Airway epithelial cell (primary cell): ENCODE data around the gene KRTAP4-8. TPM values are rescaled to one million over a fixed set of nuclear protein-coding genes. Genes with fewer than 3 reads are reported as not detected.

Source experiments
- total RNA-seq: library from RNA; depleted of rRNA; stranded (reverse); fragments of >200 nt; gene quantifications from 2 replicates; pipeline ENCODE4 v1.2.3, GENCODE V29; 2015

The KRTAP4-8 gene
- not detected in 2 replicates for total RNA-seq

DNA sequence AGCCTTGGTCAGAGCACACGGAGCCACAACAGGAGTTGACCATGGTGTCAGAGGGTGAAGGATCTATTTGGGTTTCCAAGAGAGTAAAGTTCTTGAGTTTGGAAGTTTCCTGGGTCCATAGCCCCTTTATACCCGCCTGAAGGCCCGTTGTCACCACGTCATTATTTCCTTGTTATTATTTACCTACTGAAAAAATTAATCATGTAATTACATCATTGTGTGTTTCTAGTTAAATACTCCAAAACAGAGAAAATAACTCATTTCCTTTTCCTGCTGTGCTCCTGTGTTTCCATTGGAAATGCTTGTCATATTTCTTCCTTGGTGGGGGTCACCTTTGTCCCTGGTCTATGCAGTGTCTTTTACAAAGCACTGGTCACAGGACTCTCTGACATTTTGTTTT, at the start of gene KRTAP4-8:
TSS of gene KRTAP4-8 (minus strand) at position 101 of the 400 bp plus-strand sequence. CDS start at position 43, 58 bp downstream.

GRCh38 chr17:41140360-41141131, 42.6 kb upstream of the KRTAP4-8 start, which contains the start of gene KRTAP4-6:
Gene KRTAP4-6, minus strand, starts transcription at chr17:41140544. Its CDS starts 57 bp downstream, at chr17:41140487.

DNA sequence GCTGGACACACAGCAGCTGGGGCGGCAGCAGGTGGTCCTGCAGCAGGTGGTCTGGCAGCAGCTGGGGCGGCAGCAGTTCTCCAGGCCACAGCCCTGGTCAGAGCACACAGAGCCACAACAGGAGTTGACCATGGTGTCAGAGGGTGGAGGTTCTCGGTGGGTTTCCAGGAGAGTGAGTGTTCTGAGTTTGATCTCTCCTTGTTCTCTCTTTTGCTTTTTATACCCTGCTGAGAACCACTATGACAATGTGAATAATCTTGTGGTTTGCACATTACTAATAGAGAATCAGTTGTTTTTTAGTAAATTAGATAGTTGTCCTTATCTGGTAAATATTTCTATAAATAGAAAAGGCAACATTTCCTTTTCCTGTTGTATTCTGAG, 26.0 kb upstream of the KRTAP4-8 start, which contains the start of gene KRTAP4-12:
TSS of gene KRTAP4-12 (minus strand) at position 192 of the 381 bp plus-strand sequence. CDS start at position 132, 60 bp downstream.

DNA sequence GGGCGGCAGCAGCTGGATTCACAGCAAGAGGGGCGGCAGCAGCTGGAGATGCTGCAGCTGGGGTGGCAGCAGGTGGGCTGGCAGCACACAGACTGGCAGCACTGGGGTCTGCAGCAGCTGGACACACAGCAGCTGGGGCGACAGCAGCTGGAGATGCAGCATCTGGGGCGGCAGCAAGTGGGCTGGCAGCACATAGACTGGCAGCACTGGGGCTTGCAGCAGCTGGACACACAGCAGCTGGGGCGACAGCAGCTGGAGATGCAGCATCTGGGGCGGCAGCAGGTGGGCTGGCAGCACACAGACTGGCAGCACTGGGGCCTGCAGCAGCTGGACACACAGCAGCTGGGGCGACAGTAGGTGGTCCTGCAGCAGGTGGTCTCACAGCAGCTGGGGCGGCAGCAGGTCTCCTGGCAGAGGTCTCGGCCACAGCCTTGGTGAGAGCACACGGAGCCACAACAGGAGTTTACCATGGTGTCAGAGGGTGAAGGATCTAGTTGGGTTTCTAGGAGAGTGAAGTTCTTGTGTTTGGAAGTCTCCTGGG, 20.0 kb upstream of the KRTAP4-8 start, which contains the start of gene KRTAP4-11:
TSS of gene KRTAP4-11 (minus strand) at position 528 of the 541 bp plus-strand sequence. CDS start at position 470, 58 bp downstream.

GRCh38 chr17:41105347-41105746, 7.4 kb upstream of the KRTAP4-8 start, which contains the start of gene KRTAP4-9:
Gene KRTAP4-9, plus strand, starts transcription at chr17:41105389. Its CDS starts 0 bp downstream, at chr17:41105389.

DNA sequence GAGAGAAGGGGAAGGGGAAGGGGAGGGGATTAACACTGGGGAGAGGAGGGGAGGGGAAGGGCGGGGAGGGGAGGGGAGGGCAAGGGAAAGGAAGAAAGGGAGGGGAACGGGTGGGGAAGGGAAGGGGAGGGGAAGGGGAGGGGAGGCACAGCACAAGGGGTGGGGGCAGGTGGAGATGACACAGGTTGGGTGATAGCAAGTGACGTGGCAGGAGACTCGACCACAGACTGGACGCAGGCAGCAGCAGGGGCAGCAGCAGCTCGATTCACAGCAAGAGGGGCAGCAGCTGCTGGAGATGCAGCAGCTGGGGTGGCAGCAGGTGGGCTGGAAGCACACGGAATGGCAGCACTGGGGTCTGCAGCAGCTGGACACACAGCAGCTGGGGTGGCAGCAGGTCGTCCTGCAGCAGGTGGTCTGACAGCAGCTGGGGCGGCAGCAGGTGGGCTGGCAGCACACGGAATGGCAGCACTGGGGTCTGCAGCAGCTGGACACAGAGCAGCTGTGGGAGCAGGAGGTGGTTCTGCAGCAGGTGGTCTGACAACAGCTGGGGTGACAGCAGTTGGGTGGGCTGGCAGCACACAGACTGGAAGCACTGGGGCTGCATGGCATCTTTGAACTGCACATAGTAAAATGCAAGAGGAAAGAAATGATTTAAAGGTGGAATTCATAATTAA, 3.8 kb upstream of the KRTAP4-8 start, which contains the start of gene KRTAP4-16:
TSS of gene KRTAP4-16 (minus strand) at position 624 of the 674 bp plus-strand sequence. CDS start at position 624, 0 bp downstream.

DNA sequence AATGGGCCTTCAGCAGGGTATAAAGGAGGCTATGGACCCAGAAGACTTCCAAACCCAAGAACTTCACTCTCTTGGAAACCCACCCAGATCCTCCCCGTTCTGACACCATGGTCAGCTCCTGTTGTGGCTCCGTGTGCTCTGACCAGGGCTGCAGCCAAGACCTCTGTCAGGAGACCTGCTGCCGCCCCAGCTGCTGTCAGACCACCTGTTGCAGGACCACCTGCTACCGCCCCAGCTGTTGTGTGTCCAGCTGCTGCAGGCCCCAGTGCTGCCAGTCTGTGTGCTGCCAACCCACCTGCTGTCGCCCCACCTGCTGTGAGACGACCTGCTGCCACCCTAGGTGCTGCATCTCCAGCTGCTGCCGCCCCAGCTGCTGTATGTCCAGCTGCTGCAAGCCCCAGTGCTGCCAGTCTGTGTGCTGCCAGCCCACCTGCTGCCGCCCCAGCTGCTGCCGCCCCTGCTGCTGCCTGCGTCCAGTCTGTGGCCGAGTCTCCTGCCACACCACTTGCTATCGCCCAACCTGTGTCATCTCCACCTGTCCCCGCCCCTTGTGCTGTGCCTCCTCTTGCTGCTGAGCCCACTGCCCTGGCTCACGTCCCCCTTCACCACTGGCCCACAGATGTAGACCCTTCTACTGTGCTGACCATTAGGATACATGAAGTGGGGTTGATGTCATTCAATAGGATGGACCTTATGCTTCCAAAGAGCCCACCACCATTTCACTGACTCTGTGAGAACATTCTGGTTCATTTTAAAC, 13.7 kb downstream of the KRTAP4-8 start, which contains the start of gene KRTAP4-7:
TSS of gene KRTAP4-7 (plus strand) at position 51 of the 757 bp plus-strand sequence. CDS start at position 108, 57 bp downstream.

GRCh38 chr17:41065829-41066624, 31.9 kb downstream of the KRTAP4-8 start, which contains the start of gene KRTAP2-4:
Gene KRTAP2-4, minus strand, starts transcription at chr17:41065879. Its CDS starts 34 bp downstream, at chr17:41065845.

DNA sequence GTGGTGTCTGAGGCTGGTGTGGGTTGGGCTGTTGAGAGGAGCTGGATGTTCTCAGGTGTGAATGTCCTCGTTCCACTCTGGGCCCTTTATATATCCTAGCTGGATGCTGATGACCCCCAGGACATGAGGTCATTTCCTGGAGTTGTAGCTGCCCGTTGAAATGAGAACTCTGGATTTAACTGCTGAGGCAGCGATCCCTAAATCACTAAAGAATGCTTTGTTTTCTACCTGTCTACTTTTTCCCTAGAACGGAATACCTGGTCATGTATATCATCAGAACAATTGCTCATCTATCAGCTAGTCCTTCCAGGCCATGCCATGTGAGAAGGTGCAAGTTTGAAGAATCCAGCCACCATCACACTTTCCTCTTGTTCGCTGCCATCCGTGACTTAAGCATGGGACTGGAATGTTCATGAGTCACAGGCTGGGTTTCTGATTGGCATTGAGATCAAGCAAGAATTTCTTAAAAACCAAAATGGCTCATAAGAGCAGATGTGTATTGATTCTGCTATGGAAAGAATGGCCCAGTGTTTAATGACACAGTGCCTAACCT, 37.8 kb downstream of the KRTAP4-8 start, which contains the start of gene KRTAP2-3:
TSS of gene KRTAP2-3 (minus strand) at position 63 of the 553 bp plus-strand sequence. CDS start 64 bp downstream, outside the sequence.

DNA sequence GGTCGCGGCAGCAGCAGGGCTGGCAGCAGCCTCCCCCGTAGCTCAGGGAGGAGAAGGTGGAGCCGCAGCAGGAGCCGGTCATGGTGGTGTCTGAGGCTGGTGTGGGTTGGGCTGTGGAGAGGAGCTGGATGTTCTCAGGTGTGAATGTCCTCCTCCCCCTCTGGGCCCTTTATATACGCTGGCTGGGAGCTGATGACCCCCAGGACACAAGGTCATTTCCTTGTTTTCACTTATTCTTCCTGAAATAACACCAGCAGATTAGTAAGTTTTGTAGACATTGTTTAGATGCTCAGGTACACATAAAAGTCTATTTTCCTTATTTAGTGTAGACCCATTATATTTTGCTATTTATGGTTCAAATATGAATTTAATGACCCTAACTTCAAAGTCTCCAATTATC, 42.8 kb downstream of the KRTAP4-8 start, which contains the start of gene KRTAP2-2:
TSS of gene KRTAP2-2 (minus strand) at position 101 of the 400 bp plus-strand sequence. CDS start at position 82, 19 bp downstream.

Other genes with a start within 250 kb of the KRTAP4-8 start
- not detected in 2 replicates for gene KRT12, start 230.9 kb downstream of the KRTAP4-8 start, total RNA-seq
- gene KRT20, start 212.9 kb downstream of the KRTAP4-8 start, total RNA-seq: not detected in 2 replicates
- 35.7 and 36.8 TPM in 2 replicates for gene KRT23, start 160.5 kb downstream of the KRTAP4-8 start, total RNA-seq
- not detected in 2 replicates for gene KRT39, start 131.2 kb downstream of the KRTAP4-8 start, total RNA-seq
- 0.07 TPM in 1 of 2 replicates, not detected in the other for gene KRT40, start 113.8 kb downstream of the KRTAP4-8 start, total RNA-seq
- gene KRTAP3-3, start 104.0 kb downstream of the KRTAP4-8 start, total RNA-seq: not detected in 2 replicates
- gene KRTAP3-2, start 98.2 kb downstream of the KRTAP4-8 start, total RNA-seq: not detected in 2 replicates
- gene KRTAP3-1, start 89.0 kb downstream of the KRTAP4-8 start, total RNA-seq: not detected in 2 replicates
- gene KRTAP1-5, start 70.9 kb downstream of the KRTAP4-8 start, total RNA-seq: not detected in 2 replicates
- gene KRTAP1-4, start 67.9 kb downstream of the KRTAP4-8 start, total RNA-seq: not detected in 2 replicates
- not detected in 2 replicates for gene KRTAP1-3, start 63.3 kb downstream of the KRTAP4-8 start, total RNA-seq
- gene KRTAP1-1, start 56.7 kb downstream of the KRTAP4-8 start, total RNA-seq: not detected in 2 replicates
- not detected in 2 replicates for gene KRTAP2-1, start 50.8 kb downstream of the KRTAP4-8 start, total RNA-seq
- not detected in 2 replicates for gene KRTAP2-2, start 42.9 kb downstream of the KRTAP4-8 start, total RNA-seq
- 0.21 and 0.84 TPM in 2 replicates for gene KRTAP2-3, start 38.0 kb downstream of the KRTAP4-8 start, total RNA-seq
- gene KRTAP2-4, start 32.3 kb downstream of the KRTAP4-8 start, total RNA-seq: not detected in 2 replicates
- gene KRTAP4-7, start 14.0 kb downstream of the KRTAP4-8 start, total RNA-seq: not detected in 2 replicates
- gene KRTAP4-16, start 4.1 kb upstream of the KRTAP4-8 start, total RNA-seq: not detected in 2 replicates
- not detected in 2 replicates for gene KRTAP4-9, start 7.2 kb upstream of the KRTAP4-8 start, total RNA-seq
- gene KRTAP4-11, start 20.2 kb upstream of the KRTAP4-8 start, total RNA-seq: not detected in 2 replicates
- not detected in 2 replicates for gene KRTAP4-12, start 26.0 kb upstream of the KRTAP4-8 start, total RNA-seq
- gene KRTAP4-6, start 42.4 kb upstream of the KRTAP4-8 start, total RNA-seq: not detected in 2 replicates
- not detected in 2 replicates for gene KRTAP4-5, start 51.7 kb upstream of the KRTAP4-8 start, total RNA-seq
- gene KRTAP4-4, start 62.6 kb upstream of the KRTAP4-8 start, total RNA-seq: not detected in 2 replicates
- not detected in 2 replicates for gene KRTAP4-3, start 70.1 kb upstream of the KRTAP4-8 start, total RNA-seq
- gene KRTAP4-2, start 80.1 kb upstream of the KRTAP4-8 start, total RNA-seq: not detected in 2 replicates
- not detected in 2 replicates for gene KRTAP4-1, start 86.8 kb upstream of the KRTAP4-8 start, total RNA-seq
- not detected in 2 replicates for gene KRTAP9-1, start 91.7 kb upstream of the KRTAP4-8 start, total RNA-seq
- not detected in 2 replicates for gene KRTAP9-2, start 128.5 kb upstream of the KRTAP4-8 start, total RNA-seq
- not detected in 2 replicates for gene KRTAP9-3, start 134.3 kb upstream of the KRTAP4-8 start, total RNA-seq
- not detected in 2 replicates for gene KRTAP9-8, start 139.9 kb upstream of the KRTAP4-8 start, total RNA-seq
- gene KRTAP9-4, start 151.5 kb upstream of the KRTAP4-8 start, total RNA-seq: not detected in 2 replicates
- not detected in 2 replicates for gene KRTAP9-9, start 157.2 kb upstream of the KRTAP4-8 start, total RNA-seq
- gene KRTAP9-6, start 167.2 kb upstream of the KRTAP4-8 start, total RNA-seq: not detected in 2 replicates
- not detected in 2 replicates for gene KRTAP9-7, start 177.6 kb upstream of the KRTAP4-8 start, total RNA-seq
- not detected in 2 replicates for gene KRTAP29-1, start 204.7 kb upstream of the KRTAP4-8 start, total RNA-seq
- gene KRTAP16-1, start 211.2 kb upstream of the KRTAP4-8 start, total RNA-seq: not detected in 2 replicates
- not detected in 2 replicates for gene KRTAP17-1, start 217.6 kb upstream of the KRTAP4-8 start, total RNA-seq